HepG2 (cell line): Measurements from ENCODE around the gene HSP90AA1.

Experiments
- GTF2F1 ChIP-seq: fragments of 150-350 bp; IDR thresholded peaks from 2 replicates; pipeline ENCODE4 v1.6.1; 2014; ENCODE audit warnings: low read length
- PAF1 ChIP-seq: IDR thresholded peaks from 2 replicates; pipeline ENCODE4 v1.6.1; 2016; ENCODE audit warnings: missing genetic modification reagents, missing compliant biosample characterization
- ZKSCAN8 ChIP-seq: IDR thresholded peaks from 2 replicates; pipeline ENCODE4 v1.6.1; 2016; ENCODE audit warnings: borderline replicate concordance, missing genetic modification reagents, missing compliant biosample characterization

DNA sequence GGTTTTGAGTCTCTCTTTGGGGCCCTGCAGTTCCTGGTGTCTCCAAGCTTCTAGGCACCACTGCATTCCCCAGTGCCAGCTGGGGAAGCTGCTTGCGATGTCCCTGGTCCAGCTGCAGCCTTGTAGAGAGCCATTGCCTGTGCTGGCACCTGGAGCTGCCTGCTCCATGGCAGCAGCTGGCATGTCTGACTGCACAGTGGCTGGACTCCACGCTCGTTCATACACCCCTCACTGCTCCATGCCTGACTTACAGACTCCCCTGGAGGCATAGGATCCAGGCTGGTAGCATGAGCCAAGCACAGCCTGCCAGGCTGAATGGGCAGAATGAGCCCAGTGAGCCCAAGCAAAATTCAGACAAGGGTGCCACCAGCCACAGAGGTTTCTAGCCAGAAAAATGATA, 31.0 kb upstream of the HSP90AA1 start:
- TF ChIP-seq ZKSCAN8: no peak
- no peak for TF ChIP-seq GTF2F1
- TF ChIP-seq PAF1: no peak
